Smooth muscle cell of the brain vasculature (primary cell): Measurements from ENCODE around the gene RAB11FIP2.

ENCODE experiments used
- DNase-seq: peaks from one replicate; pipeline ENCODE4 v3.0.0-alpha.2; 2012; ENCODE audit warnings: low read depth, low spot score

The RAB11FIP2 gene

GRCh38 chr10:118034791-118035261 is 11.9 kb downstream of the RAB11FIP2 start:
- DNase-seq: no peak

- DNase-seq: no peak
Observed at GRCh38 chr10:118033905-118034304, 12.8 kb downstream of the RAB11FIP2 start.

- DNase-seq: no peak
Observed at GRCh38 chr10:118032564-118032963, 14.2 kb downstream of the RAB11FIP2 start.

GRCh38 chr10:118031351-118032075 is 15.2 kb downstream of the RAB11FIP2 start:
- DNase-seq: no peak

- DNase-seq: no peak
Observed at GRCh38 chr10:118028619-118029018, 18.1 kb downstream of the RAB11FIP2 start.

GRCh38 chr10:118027397-118027796 is 19.3 kb downstream of the RAB11FIP2 start:
- no peak for DNase-seq

- DNase-seq: no peak
Observed at GRCh38 chr10:118026936-118027335, 19.8 kb downstream of the RAB11FIP2 start.

GRCh38 chr10:118020365-118020764 is 26.4 kb downstream of the RAB11FIP2 start:
- no peak for DNase-seq

GRCh38 chr10:118017850-118018249 is 28.9 kb downstream of the RAB11FIP2 start:
- DNase-seq: no peak

- no peak for DNase-seq
Observed at GRCh38 chr10:118017071-118017740, 29.5 kb downstream of the RAB11FIP2 start.

GRCh38 chr10:118012952-118013525 is 33.7 kb downstream of the RAB11FIP2 start:
- DNase-seq: no peak

GRCh38 chr10:118007773-118008172 is 39.0 kb downstream of the RAB11FIP2 start:
- DNase-seq: no peak

GRCh38 chr10:118003126-118003525 is 43.6 kb downstream of the RAB11FIP2 start:
- no peak for DNase-seq

GRCh38 chr10:118002581-118002980 is 44.2 kb downstream of the RAB11FIP2 start:
- no peak for DNase-seq

GRCh38 chr10:117997673-117998072 is 49.1 kb downstream of the RAB11FIP2 start:
- peak; percentile 26 for DNase-seq

GRCh38 chr10:117996709-117997108 is 50.0 kb downstream of the RAB11FIP2 start:
- no peak for DNase-seq

- no peak for DNase-seq
Observed at GRCh38 chr10:117994771-117995170, 52.0 kb downstream of the RAB11FIP2 start.

- no peak for DNase-seq
Observed at GRCh38 chr10:117993166-117993565, 53.6 kb downstream of the RAB11FIP2 start.

- no peak for DNase-seq
Observed at GRCh38 chr10:117991701-117992100, 55.0 kb downstream of the RAB11FIP2 start.

GRCh38 chr10:117989962-117990361 is 56.8 kb downstream of the RAB11FIP2 start:
- no peak for DNase-seq

GRCh38 chr10:117988814-117989213 is 57.9 kb downstream of the RAB11FIP2 start:
- DNase-seq: no peak

- DNase-seq: no peak
Observed at GRCh38 chr10:117987244-117987909, 59.4 kb downstream of the RAB11FIP2 start.
